ENCODE results near the gene POU2AF2.

- TF ChIP-seq SUZ12 (IDR thresholded peaks at IDR 0.05) = no peak
- no peak for TF ChIP-seq BHLHE40 (IDR thresholded peaks at IDR 0.05; ENCODE audit: borderline replicate concordance)
- TF ChIP-seq, protein P1, sequence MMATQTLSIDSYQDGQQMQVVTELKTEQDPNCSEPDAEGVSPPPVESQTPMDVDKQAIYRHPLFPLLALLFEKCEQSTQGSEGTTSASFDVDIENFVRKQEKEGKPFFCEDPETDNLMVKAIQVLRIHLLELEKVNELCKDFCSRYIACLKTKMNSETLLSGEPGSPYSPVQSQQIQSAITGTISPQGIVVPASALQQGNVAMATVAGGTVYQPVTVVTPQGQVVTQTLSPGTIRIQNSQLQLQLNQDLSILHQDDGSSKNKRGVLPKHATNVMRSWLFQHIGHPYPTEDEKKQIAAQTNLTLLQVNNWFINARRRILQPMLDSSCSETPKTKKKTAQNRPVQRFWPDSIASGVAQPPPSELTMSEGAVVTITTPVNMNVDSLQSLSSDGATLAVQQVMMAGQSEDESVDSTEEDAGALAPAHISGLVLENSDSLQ (IDR thresholded peaks at IDR 0.05) = no peak
- TF ChIP-seq FOXM1 (IDR thresholded peaks at IDR 0.05; ENCODE audit: borderline replicate concordance) = no peak
- TF ChIP-seq ELF4 (IDR thresholded peaks at IDR 0.05) = no peak
- TF ChIP-seq NFRKB (IDR thresholded peaks at IDR 0.05) = no peak
- TF ChIP-seq FOXA1 (IDR thresholded peaks at IDR 0.05) = no peak
- TF ChIP-seq LEF1 (IDR thresholded peaks at IDR 0.05; ENCODE audit: borderline replicate concordance) = no peak
- no peak for TF ChIP-seq SP1 (IDR thresholded peaks at IDR 0.05)
- TF ChIP-seq ZNF384 (IDR thresholded peaks at IDR 0.05) = no peak
- no peak for TF ChIP-seq HDGF (IDR thresholded peaks at IDR 0.05; ENCODE audit: borderline replicate concordance)
- no peak for TF ChIP-seq ARNT (IDR thresholded peaks at IDR 0.05)
- TF ChIP-seq CTBP1 (IDR thresholded peaks at IDR 0.05; ENCODE audit: borderline replicate concordance) = no peak
- no peak for TF ChIP-seq FOXK2 (IDR thresholded peaks at IDR 0.05)
Observed at GRCh38 chr11:111260811-111261210, 15.3 kb downstream of the POU2AF2 start.
